CD4-positive, alpha-beta T cell treated with Interleukin-12 subunit alpha and Interleukin-12 subunit beta, for 1 hour (primary cell): ENCODE measurements around the gene C1orf21.
"Not testable (repeated sequence)": the region's sequence is repeated elsewhere in the genome, so short reads cannot be mapped to it uniquely, and the experiment has no call there.

ENCODE experiments used
- DNase-seq: peaks from one replicate; pipeline ENCODE4 v3.0.0-alpha.2; 2020

The C1orf21 gene

GRCh38 chr1:184386312-184387068 lies at the start of gene C1orf21:
Gene C1orf21 (plus strand): TSS chr1:184387029. CDS start chr1:184477510, 90,481 bp downstream.
- DNase-seq = peak; percentile 71

- DNase-seq = not testable (repeated sequence)
These were observed 49.0 kb upstream of the C1orf21 start for GRCh38 chr1:184337865-184338264.

GRCh38 chr1:184340984-184341383 lies 45.8 kb upstream of the C1orf21 start:
- no peak for DNase-seq

GRCh38 chr1:184350573-184350972 lies 36.3 kb upstream of the C1orf21 start:
- DNase-seq = no peak

- no peak for DNase-seq
These were observed 35.3 kb upstream of the C1orf21 start for GRCh38 chr1:184351416-184351975.

GRCh38 chr1:184352776-184353175 lies 34.1 kb upstream of the C1orf21 start:
- DNase-seq = no peak

GRCh38 chr1:184354719-184355118 lies 32.1 kb upstream of the C1orf21 start:
- DNase-seq = no peak

GRCh38 chr1:184356891-184357290 lies 29.9 kb upstream of the C1orf21 start:
- DNase-seq = no peak

GRCh38 chr1:184358256-184358655 lies 28.6 kb upstream of the C1orf21 start:
- no peak for DNase-seq

- no peak for DNase-seq
These were observed 26.9 kb upstream of the C1orf21 start for GRCh38 chr1:184359909-184360308.

- DNase-seq = no peak
These were observed 24.0 kb upstream of the C1orf21 start for GRCh38 chr1:184362876-184363275.

GRCh38 chr1:184365699-184366098 lies 21.1 kb upstream of the C1orf21 start:
- DNase-seq = no peak

- DNase-seq = no peak
These were observed 19.8 kb upstream of the C1orf21 start for GRCh38 chr1:184366997-184367396.

- no peak for DNase-seq
These were observed 19.3 kb upstream of the C1orf21 start for GRCh38 chr1:184367427-184368038.

GRCh38 chr1:184368354-184368753 lies 18.5 kb upstream of the C1orf21 start:
- no peak for DNase-seq

GRCh38 chr1:184370850-184371249 lies 16.0 kb upstream of the C1orf21 start:
- DNase-seq = no peak

GRCh38 chr1:184373155-184373554 lies 13.7 kb upstream of the C1orf21 start:
- DNase-seq = no peak

- DNase-seq = no peak
These were observed 10.5 kb upstream of the C1orf21 start for GRCh38 chr1:184376369-184376768.

GRCh38 chr1:184379111-184379752 lies 7.6 kb upstream of the C1orf21 start:
- DNase-seq = no peak

GRCh38 chr1:184380468-184380867 lies 6.4 kb upstream of the C1orf21 start:
- DNase-seq = peak; percentile 10

- DNase-seq = no peak
These were observed 3.0 kb upstream of the C1orf21 start for GRCh38 chr1:184383772-184384323.

GRCh38 chr1:184385865-184386311 lies 941 bp upstream of the C1orf21 start:
- DNase-seq = no peak

- DNase-seq = no peak
These were observed 243 bp downstream of the C1orf21 start for GRCh38 chr1:184387069-184387475.
